ENCODE data around the gene PRKAB1. TPM values are rescaled to one million over a fixed set of nuclear protein-coding genes. Genes with fewer than 3 reads are reported as not detected.

Gene PRKAB1
- total RNA-seq, 1 experiment from 2014 or later, result 37.3 TPM

GRCh38 chr12:119621878-119622277 is 46.1 kb upstream of the PRKAB1 start:
- H3K27ac Mint-ChIP-seq (ENCODE audit: unreplicated experiment), result no peak overlapping the region
- no peaks in the 10 kb centered on the region for H3K36me3 ChIP-seq (ENCODE audit: control insufficient read depth, insufficient read depth, low read length)
- DNase-seq, result no peak
- H3K4me1 Mint-ChIP-seq (ENCODE audit: low read depth, unreplicated experiment), result no peaks in the 10 kb centered on the region
- H3K4me3 Mint-ChIP-seq (ENCODE audit: unreplicated experiment), result no peak overlapping the region
- peaks cover 12% of the 10 kb centered on the region for H3K27me3 Mint-ChIP-seq (ENCODE audit: insufficient read depth, unreplicated experiment)
- H3K27me3 ChIP-seq (replicated peaks; ENCODE audit: control insufficient read depth, insufficient read depth, low read length), result no peaks in the 10 kb centered on the region
- H3K9me3 ChIP-seq, result 0 out of 2 replicates have a peak, but pooled peaks cover 4% of the 10 kb centered on the region
- no peak overlapping the region for H3K4me3 ChIP-seq (ENCODE audit: low read depth, low read length)
- no peaks in the 10 kb centered on the region for H3K4me1 ChIP-seq
- no peak for TF ChIP-seq CTCF (IDR thresholded peaks at IDR 0.05; ENCODE audit: insufficient read depth in 1 of 2, low read depth in 1 of 2, low read length in 1 of 2, severe bottlenecking in 1 of 2, unreplicated experiment in 1 of 2)
- intact Hi-C loops (cut with micrococcal nuclease; ENCODE audit: unreplicated experiment), result no loop called here
- CTCF ChIA-PET, result no interaction called here
- POLR2A ChIA-PET, result no interaction called here
- H3K36me3 Mint-ChIP-seq (ENCODE audit: insufficient read depth, unreplicated experiment), result no peaks in the 10 kb centered on the region
- H3K9me3 Mint-ChIP-seq (ENCODE audit: unreplicated experiment), result peaks cover 10% of the 10 kb centered on the region
- BruUV-seq (replicated peaks), result no TSS peak

- Histone ChIP-seq H3K4me1 (no peaks in the 10 kb centered on the region), H3K36me3 (ENCODE audit: control insufficient read depth, insufficient read depth, low read length) (no peaks in the 10 kb centered on the region), H3K27me3 (replicated peaks; ENCODE audit: control insufficient read depth, insufficient read depth, low read length) (no peaks in the 10 kb centered on the region), H3K4me3 (ENCODE audit: low read depth, low read length) (no peak overlapping the region), H3K9me3 (no peaks in the 10 kb centered on the region)
- ChIA-PET POLR2A (no interaction called here), CTCF (interaction anchor here (0.6 kb wide), 1 partner anchor 12 kb away, joined by 3 read pairs; no protein-coding TSS in a partner anchor)
- Mint-ChIP-seq H3K27me3 (ENCODE audit: insufficient read depth, unreplicated experiment) (peaks cover 9% of the 10 kb centered on the region), H3K27ac (ENCODE audit: unreplicated experiment) (no peak overlapping the region), H3K4me3 (ENCODE audit: unreplicated experiment) (no peak overlapping the region), H3K4me1 (ENCODE audit: low read depth, unreplicated experiment) (no peaks in the 10 kb centered on the region), H3K36me3 (ENCODE audit: insufficient read depth, unreplicated experiment) (no peaks in the 10 kb centered on the region), H3K9me3 (ENCODE audit: unreplicated experiment) (no peaks in the 10 kb centered on the region)
- no TSS peak for BruUV-seq (replicated peaks)
- DNase-seq, result no peak
- no peak for TF ChIP-seq CTCF (IDR thresholded peaks at IDR 0.05; ENCODE audit: insufficient read depth in 1 of 2, low read depth in 1 of 2, low read length in 1 of 2, severe bottlenecking in 1 of 2, unreplicated experiment in 1 of 2)
- intact Hi-C loops (cut with micrococcal nuclease; ENCODE audit: unreplicated experiment), result no loop called here
Observed at GRCh38 chr12:119624966-119625365, 43.0 kb upstream of the PRKAB1 start.

GRCh38 chr12:119627019-119627643 is 40.8 kb upstream of the PRKAB1 start:
- no peaks in the 10 kb centered on the region for H3K4me1 ChIP-seq
- no peaks in the 10 kb centered on the region for H3K9me3 Mint-ChIP-seq (ENCODE audit: unreplicated experiment)
- POLR2A ChIA-PET, result no interaction called here
- H3K36me3 Mint-ChIP-seq (ENCODE audit: insufficient read depth, unreplicated experiment), result no peaks in the 10 kb centered on the region
- peaks cover 9% of the 10 kb centered on the region for H3K27me3 Mint-ChIP-seq (ENCODE audit: insufficient read depth, unreplicated experiment)
- TF ChIP-seq CTCF (IDR thresholded peaks at IDR 0.05; ENCODE audit: insufficient read depth in 1 of 2, low read depth in 1 of 2, low read length in 1 of 2, severe bottlenecking in 1 of 2, unreplicated experiment in 1 of 2), result no peak
- H3K27ac Mint-ChIP-seq (ENCODE audit: unreplicated experiment), result no peak overlapping the region
- no peaks in the 10 kb centered on the region for H3K4me1 Mint-ChIP-seq (ENCODE audit: low read depth, unreplicated experiment)
- no peaks in the 10 kb centered on the region for H3K27me3 ChIP-seq (replicated peaks; ENCODE audit: control insufficient read depth, insufficient read depth, low read length)
- no peaks in the 10 kb centered on the region for H3K9me3 ChIP-seq
- intact Hi-C loops (cut with micrococcal nuclease; ENCODE audit: unreplicated experiment), result no loop called here
- H3K4me3 Mint-ChIP-seq (ENCODE audit: unreplicated experiment), result no peak overlapping the region
- no peak overlapping the region for H3K4me3 ChIP-seq (ENCODE audit: low read depth, low read length)
- BruUV-seq (replicated peaks), result no TSS peak
- H3K36me3 ChIP-seq (ENCODE audit: control insufficient read depth, insufficient read depth, low read length), result no peaks in the 10 kb centered on the region
- CTCF ChIA-PET, result no interaction called here
- DNase-seq, result no peak
